Endothelial cell of umbilical vein (primary cell): ENCODE results near the gene CEP85. TPM values are rescaled to one million over a fixed set of nuclear protein-coding genes. Genes with fewer than 3 reads are reported as not detected.

ENCODE experiments used
- BruUV-seq: library from RNA; stranded (reverse); fragments of 400-500 nt; replicated peaks from 2 replicates; lab custom pipeline; 2021; lab: Mats Ljungman, UMichigan
- CTCF ChIA-PET: fragments of 300-600, 350-600 bp; sonication (Branson Sonifier 250); formaldehyde crosslinking; loops from one replicate; lab custom pipeline; 2021; ENCODE audit warnings: antibody characterized with exemption, inconsistent platforms; lab: Charles Lee
- POLR2A ChIA-PET: fragments of 300-600, 350-600 bp; sonication (Branson Sonifier 250); formaldehyde crosslinking; loops from one replicate; lab custom pipeline; 2021; ENCODE audit warnings: antibody characterized with exemption, inconsistent platforms; lab: Charles Lee
- DNase-seq: peaks from one replicate; pipeline ENCODE4 v3.0.0-alpha.2; 2011; ENCODE audit warnings: low read depth, low spot score
- FAIRE-seq: peaks from 2 replicates; lab custom pipeline; 2011; peaks lifted over from hg19 to GRCh38; lab: Jason Lieb, UNC
- H2AFZ ChIP-seq: 2 replicates; pipeline ENCODE4 v1.6.0; 2012; ENCODE audit warnings: low read depth, low read length, control low read depth, inconsistent platforms
- H3K27ac ChIP-seq: 2 replicates; pipeline ENCODE4 v1.5.1; 2011; ENCODE audit warnings: low read depth, mild to moderate bottlenecking, control low read depth, low read length, moderate library complexity; ENCODE audit not compliant: insufficient read depth
- H3K27me3 ChIP-seq, 2 experiments: 2 replicates each; pipeline versions ENCODE4 v1.6.0 to v1.6.1; 2011; ENCODE audit warnings: low read length in 2 of 2, mixed read lengths in 1 of 2; ENCODE audit not compliant: control insufficient read depth in 2 of 2, insufficient read depth in 2 of 2
- H3K36me3 ChIP-seq, 2 experiments: 2 replicates in 1 of 2; 3 replicates in 1 of 2; pipeline ENCODE4 v1.5.1; 2011; ENCODE audit warnings: low read length in 2 of 2, mild to moderate bottlenecking in 1 of 2, moderate library complexity in 1 of 2; ENCODE audit not compliant: control insufficient read depth in 2 of 2, insufficient read depth in 2 of 2; ENCODE audit errors: extremely low read depth in 1 of 2
- H3K4me1 ChIP-seq: 3 replicates; pipeline ENCODE4 v1.5.1; 2011; ENCODE audit warnings: mild to moderate bottlenecking, low read length; ENCODE audit not compliant: control insufficient read depth, insufficient read depth; ENCODE audit errors: extremely low read depth
- H3K4me2 ChIP-seq: 2 replicates; pipeline ENCODE4 v1.6.1; 2011; ENCODE audit warnings: low read length, control low read depth, mixed read lengths; ENCODE audit not compliant: insufficient read depth
- H3K4me3 ChIP-seq, 3 experiments: fragments of 200-600 bp in 1 of 3; sonication (generic), shearing (Covaris generic) in 1 of 3; replicated peaks in 1 of 3; 2 replicates each; pipeline ENCODE4 v1.5.1; 2011 to 2016; ENCODE audit warnings: control low read depth in 3 of 3, low read length in 3 of 3, mild to moderate bottlenecking in 2 of 3, inconsistent platforms in 1 of 3, low read depth in 1 of 3, moderate library complexity in 1 of 3; ENCODE audit not compliant: insufficient read depth in 1 of 3
- H3K79me2 ChIP-seq: 2 replicates; pipeline ENCODE4 v1.6.0; 2012; ENCODE audit warnings: low read length, inconsistent platforms; ENCODE audit not compliant: control insufficient read depth, insufficient read depth
- H3K9ac ChIP-seq: replicated peaks from 2 replicates; pipeline ENCODE3; 2011; ENCODE audit warnings: low read length, control low read depth; ENCODE audit not compliant: insufficient read depth; ENCODE audit errors: extremely low read depth
- H3K9me1 ChIP-seq: replicated peaks from 3 replicates; pipeline ENCODE4 v1.6.0; 2011; ENCODE audit warnings: mild to moderate bottlenecking, low read length; ENCODE audit not compliant: control insufficient read depth, insufficient read depth; ENCODE audit errors: extremely low read depth
- H3K9me3 ChIP-seq: replicated peaks from 2 replicates; pipeline ENCODE4 v1.5.1; 2012; ENCODE audit warnings: low read length, inconsistent platforms; ENCODE audit not compliant: control insufficient read depth, insufficient read depth
- H4K20me1 ChIP-seq: replicated peaks from 2 replicates; pipeline ENCODE3; 2011; ENCODE audit warnings: mild to moderate bottlenecking, low read length; ENCODE audit not compliant: control insufficient read depth, insufficient read depth; ENCODE audit errors: extremely low read depth
- GATA2 ChIP-seq: IDR thresholded peaks from 2 replicates; pipeline ENCODE4 v1.7.0; 2011; ENCODE audit warnings: low read depth, mild to moderate bottlenecking, moderate library complexity, mixed read lengths, low read length; ENCODE audit not compliant: insufficient read length, insufficient read depth
- JUN ChIP-seq: IDR thresholded peaks from 2 replicates; pipeline ENCODE4 v1.6.1; 2011; ENCODE audit warnings: borderline replicate concordance, low read depth; ENCODE audit not compliant: insufficient read length, insufficient read depth
- MYC ChIP-seq: IDR thresholded peaks from one replicate; pipeline ENCODE4 v1.6.1; 2011; ENCODE audit warnings: mild to moderate bottlenecking, low read depth, low read length
- POLR2A ChIP-seq: IDR thresholded peaks from 2 replicates; pipeline ENCODE4 v1.6.1; 2012; ENCODE audit warnings: low read depth, mild to moderate bottlenecking, control low read depth, low read length
- POLR2AphosphoS5 ChIP-seq: IDR thresholded peaks from 2 replicates; pipeline ENCODE4 v1.6.1; 2012; ENCODE audit warnings: low read depth, mild to moderate bottlenecking, control low read depth, low read length, moderate library complexity; ENCODE audit not compliant: insufficient read depth
- dilution Hi-C: fragments of 300-500 bp; cut with MboI; formaldehyde crosslinking; loops from one replicate; pipeline ENCODE4 v1.15.0; 2019; ENCODE audit warnings: low sequenced_read_pairs; ENCODE audit not compliant: extremely low pct_ligation_motif_present
- intact Hi-C: fragments of 100-400 bp; cut with micrococcal nuclease; formaldehyde crosslinking; loops from one replicate; pipeline ENCODE4 v1.10.0; 2022
- polyA plus RNA-seq, 4 experiments: library from polyadenylated mRNA; depleted of rRNA in 3 of 4; stranded (reverse) in 3 of 4; unstranded in 1 of 4; fragments of >200 nt; gene quantifications; 2 replicates each; pipeline versions ENCODE4 v1.2.1 to v1.2.3, GENCODE V29; 2011 to 2012; ENCODE audit warnings: missing spikeins in 1 of 4
- total RNA-seq: library from RNA; stranded (reverse); gene quantifications from 2 replicates; pipeline ENCODE4 v1.2.3, GENCODE V29; 2021
- TF ChIP-seq, protein P1 (sequence below), 2 donors: IDR thresholded peaks; 1 replicate in 1 of 2; 2 replicates in 1 of 2; pipeline ENCODE4 v1.5.1; 2011; ENCODE audit warnings: low read length in 2 of 2, mild to moderate bottlenecking in 2 of 2, moderate library complexity in 2 of 2, control low read depth in 1 of 2, inconsistent platforms in 1 of 2, low read depth in 1 of 2; ENCODE audit not compliant: insufficient read depth in 1 of 2; ENCODE audit errors: extremely low read depth in 1 of 2
- TF ChIP-seq, protein P2 (sequence below): IDR thresholded peaks from 2 replicates; pipeline ENCODE4 v1.6.1; 2011; ENCODE audit not compliant: insufficient read depth, insufficient read length

The CEP85 gene
- total and polyA plus RNA-seq, 2 donors (not counting 3 experiments of a cell fraction or from before 2014, with no cell fraction given): 15.2 to 17.8 TPM

DNA sequence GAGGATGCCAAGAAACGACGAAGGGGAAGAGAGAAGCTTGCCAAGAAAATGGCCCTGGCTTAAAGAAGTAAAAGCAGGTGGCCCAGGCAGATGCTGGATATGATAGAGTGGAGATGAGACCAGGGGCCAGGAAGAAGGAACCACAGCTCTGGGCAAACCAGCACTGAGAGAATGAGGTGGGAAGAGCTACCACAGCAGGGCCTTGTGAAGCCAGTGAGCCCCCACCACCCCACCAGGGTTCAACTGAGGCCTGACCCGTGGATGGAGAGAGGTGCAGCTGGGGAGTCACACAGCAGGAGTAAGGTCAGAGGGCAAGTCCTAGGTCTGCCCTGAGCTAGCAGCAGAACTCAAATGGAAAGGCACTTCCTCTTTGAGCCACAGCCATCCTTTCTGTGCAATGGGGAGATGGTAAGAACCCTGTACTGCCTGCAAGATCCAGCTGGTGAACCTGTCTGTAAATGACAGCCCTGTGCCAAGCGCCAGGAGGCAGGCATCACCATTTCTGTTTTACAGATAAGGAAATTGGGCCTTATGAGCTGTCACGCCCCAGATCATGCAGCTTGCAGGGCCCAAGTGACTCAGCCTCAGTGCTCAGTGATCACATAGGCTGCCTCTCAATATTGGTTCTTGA lies 54.4 kb downstream of the CEP85 start:
- H3K4me1 ChIP-seq: peaks cover 14% of the 10 kb centered on the region
- no peak for FAIRE-seq
- H3K9me1 ChIP-seq: no peaks in the 10 kb centered on the region
- TF ChIP-seq, protein P1, sequence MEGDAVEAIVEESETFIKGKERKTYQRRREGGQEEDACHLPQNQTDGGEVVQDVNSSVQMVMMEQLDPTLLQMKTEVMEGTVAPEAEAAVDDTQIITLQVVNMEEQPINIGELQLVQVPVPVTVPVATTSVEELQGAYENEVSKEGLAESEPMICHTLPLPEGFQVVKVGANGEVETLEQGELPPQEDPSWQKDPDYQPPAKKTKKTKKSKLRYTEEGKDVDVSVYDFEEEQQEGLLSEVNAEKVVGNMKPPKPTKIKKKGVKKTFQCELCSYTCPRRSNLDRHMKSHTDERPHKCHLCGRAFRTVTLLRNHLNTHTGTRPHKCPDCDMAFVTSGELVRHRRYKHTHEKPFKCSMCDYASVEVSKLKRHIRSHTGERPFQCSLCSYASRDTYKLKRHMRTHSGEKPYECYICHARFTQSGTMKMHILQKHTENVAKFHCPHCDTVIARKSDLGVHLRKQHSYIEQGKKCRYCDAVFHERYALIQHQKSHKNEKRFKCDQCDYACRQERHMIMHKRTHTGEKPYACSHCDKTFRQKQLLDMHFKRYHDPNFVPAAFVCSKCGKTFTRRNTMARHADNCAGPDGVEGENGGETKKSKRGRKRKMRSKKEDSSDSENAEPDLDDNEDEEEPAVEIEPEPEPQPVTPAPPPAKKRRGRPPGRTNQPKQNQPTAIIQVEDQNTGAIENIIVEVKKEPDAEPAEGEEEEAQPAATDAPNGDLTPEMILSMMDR (IDR thresholded peaks at IDR 0.05; ENCODE audit: extremely low read depth in 1 of 2, insufficient read depth in 1 of 2, low read depth in 1 of 2, low read length in 2 of 2): no peak
- TF ChIP-seq MYC (no peak), GATA2 (no peak), POLR2A (no peak), JUN (no peak), POLR2AphosphoS5 (no peak)
- TF ChIP-seq, protein P2, sequence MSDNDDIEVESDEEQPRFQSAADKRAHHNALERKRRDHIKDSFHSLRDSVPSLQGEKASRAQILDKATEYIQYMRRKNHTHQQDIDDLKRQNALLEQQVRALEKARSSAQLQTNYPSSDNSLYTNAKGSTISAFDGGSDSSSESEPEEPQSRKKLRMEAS: no peak
- dilution Hi-C loops: no loop called here
- ChIA-PET CTCF (interaction anchor here (1.0 to 2.9 kb wide), 8 partner anchors 9 to 184 kb away, joined by 3 to 13 read pairs (median 4); partner anchors contain the start of genes CD52 and SH3BGRL3), POLR2A (no interaction called here)
- peaks cover 0 to 1% of the 10 kb centered on the region in 2 experiments for H3K36me3 ChIP-seq
- no peak overlapping the region for H3K4me2 ChIP-seq
- no peak overlapping the region for H3K27ac ChIP-seq
- no peaks in the 10 kb centered on the region for H3K9me3 ChIP-seq
- no TSS peak for BruUV-seq
- H3K79me2 ChIP-seq: no peaks in the 10 kb centered on the region
- H3K9ac ChIP-seq: no peak overlapping the region
- intact Hi-C loops: no loop called here
- DNase-seq: no peak
- H2AFZ ChIP-seq: no peak overlapping the region
- no peak overlapping the region for H3K4me3 ChIP-seq
- no peaks in the 10 kb centered on the region for H4K20me1 ChIP-seq
- H3K27me3 ChIP-seq: no peaks in the 10 kb centered on the region
